ENCODE data around the gene MCM3AP.

DNA sequence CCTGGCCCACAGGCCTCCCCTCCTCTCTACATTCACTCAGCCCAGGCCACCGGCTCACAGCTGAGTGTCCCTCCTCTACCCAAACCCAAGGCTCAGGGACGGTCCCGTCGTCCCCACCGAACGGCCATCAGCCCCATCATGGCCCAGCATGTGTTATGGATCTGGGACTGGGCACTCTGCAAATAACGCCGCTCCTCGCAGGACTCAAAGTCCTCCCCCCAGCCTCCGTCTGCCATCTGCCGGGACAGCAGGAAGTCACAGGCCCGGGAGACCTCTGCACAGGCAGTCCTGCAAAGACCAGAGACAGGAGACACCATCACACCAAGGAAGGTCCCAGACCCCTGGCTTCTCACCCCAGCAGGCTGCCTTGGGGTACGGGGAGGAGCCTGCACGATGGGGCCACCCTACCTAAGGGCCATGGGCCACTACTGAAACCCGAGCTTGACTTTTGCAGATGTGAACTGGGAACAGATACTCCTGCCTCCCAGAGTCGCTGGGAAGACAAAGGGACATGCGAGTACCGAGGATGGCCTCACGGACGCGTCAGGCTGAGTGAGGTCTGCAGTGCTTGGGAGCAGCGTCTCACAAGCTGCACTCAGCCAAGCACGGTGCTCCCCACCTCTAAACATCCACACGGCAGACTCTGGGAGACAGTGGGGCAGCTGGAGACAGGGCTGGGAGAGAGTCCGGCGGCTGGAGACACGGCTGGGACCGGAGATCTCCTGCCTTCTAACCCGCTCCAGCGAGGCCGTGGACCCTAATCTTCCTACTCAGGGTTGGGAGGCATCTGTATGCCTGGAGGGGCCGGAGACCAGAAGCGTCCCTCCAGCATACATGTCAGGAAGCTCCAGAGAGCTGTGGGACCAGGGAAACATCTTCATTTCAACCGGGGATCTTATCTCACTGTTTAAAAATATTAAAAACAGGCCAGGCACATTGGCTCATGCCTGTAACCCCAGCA lies 90.8 kb downstream of the MCM3AP start:
- no peak for TF ChIP-seq CTCF (IDR thresholded peaks at IDR 0.05; ENCODE audit: low read length)
- no peak for TF ChIP-seq EZH2 (IDR thresholded peaks at IDR 0.05; ENCODE audit: borderline replicate concordance, low read length)

Measured in OCI-LY1 (cell line).